ENCODE measurements around the gene BAG1.

The BAG1 gene

GRCh38 chr9:33297432-33297831, 32.9 kb upstream of the BAG1 start:
- peaks cover 3% of the 10 kb centered on the region for H3K79me1 ChIP-seq (ENCODE audit: low read depth, low read length)
- H3K4me1 ChIP-seq (ENCODE audit: control insufficient read depth in 2 of 2, insufficient read depth in 1 of 2, low read depth in 1 of 2, low read length in 2 of 2) = no peaks in the 10 kb centered on the region
- no peak overlapping the region for H4K8ac ChIP-seq (ENCODE audit: low read depth, low read length)
- H2BK5ac ChIP-seq (ENCODE audit: low read length) = no peak overlapping the region
- WGBS, 2 donors (ENCODE audit: extremely low coverage in 2 of 2, insufficient read length in 2 of 2, insufficient replicate concordance in 1 of 2) = no CpG with 5 or more reads among the region's 1 CpG
- H4K91ac ChIP-seq (ENCODE audit: low read depth, low read length, poor library complexity) = no peak overlapping the region
- H3K27me3 ChIP-seq (ENCODE audit: control insufficient read depth in 3 of 3, insufficient read depth in 3 of 3, low read depth in 1 of 3, low read length in 3 of 3) = no peaks in the 10 kb centered on the region
- H2BK15ac ChIP-seq (ENCODE audit: low read length) = no peak overlapping the region
- H2BK12ac ChIP-seq (ENCODE audit: low read length) = no peak overlapping the region
- H3K18ac ChIP-seq (ENCODE audit: low read length) = no peak overlapping the region
- no peak overlapping the region for H2BK120ac ChIP-seq (ENCODE audit: low read depth, low read length)
- no peak for DNase-seq (ENCODE audit: low spot score)
- no peak overlapping the region for H2AFZ ChIP-seq (ENCODE audit: low read length)
- no peak overlapping the region for H3K4ac ChIP-seq (ENCODE audit: low read length)
- no peak overlapping the region for H2AK5ac ChIP-seq (ENCODE audit: low read depth, low read length)
- no peak overlapping the region for H3K27ac ChIP-seq (replicated peaks; ENCODE audit: low read length)
- H3K4me3 ChIP-seq (ENCODE audit: low read length in 2 of 2) = no peak overlapping the region
- no peak overlapping the region for H3K9ac ChIP-seq (ENCODE audit: low read depth, low read length, poor library complexity)
- H3K14ac ChIP-seq (ENCODE audit: low read length) = no peak overlapping the region
- H3K23ac ChIP-seq (ENCODE audit: low read depth, low read length, poor library complexity) = no peak overlapping the region
- H3K9me3 ChIP-seq (replicated peaks in 1 of 2; ENCODE audit: control insufficient read depth in 2 of 2, insufficient read depth in 1 of 2, low read depth in 1 of 2, low read length in 2 of 2) = no peaks in the 10 kb centered on the region
- no peak overlapping the region for H3K4me2 ChIP-seq (ENCODE audit: insufficient read depth, low read length, poor library complexity, severe bottlenecking)
- H3K36me3 ChIP-seq (replicated peaks in 1 of 2; ENCODE audit: control insufficient read depth in 2 of 2, insufficient read depth in 2 of 2, low read length in 2 of 2) = peaks cover 25 to 100% of the 10 kb centered on the region in 2 donors

GRCh38 chr9:33295571-33295970, 31.1 kb upstream of the BAG1 start:
- H2AK5ac ChIP-seq (ENCODE audit: low read depth, low read length) = no peak overlapping the region
- H3K9me3 ChIP-seq (replicated peaks in 1 of 2; ENCODE audit: control insufficient read depth in 2 of 2, insufficient read depth in 1 of 2, low read depth in 1 of 2, low read length in 2 of 2) = no peaks in the 10 kb centered on the region
- H2AFZ ChIP-seq (ENCODE audit: low read length) = no peak overlapping the region
- H3K36me3 ChIP-seq (replicated peaks in 1 of 2; ENCODE audit: control insufficient read depth in 2 of 2, insufficient read depth in 2 of 2, low read length in 2 of 2) = peaks cover 25 to 89% of the 10 kb centered on the region in 2 donors
- H3K79me1 ChIP-seq (ENCODE audit: low read depth, low read length) = peaks cover 7% of the 10 kb centered on the region
- H2BK15ac ChIP-seq (ENCODE audit: low read length) = no peak overlapping the region
- no peak overlapping the region for H3K4ac ChIP-seq (ENCODE audit: low read length)
- no peak for DNase-seq (ENCODE audit: low spot score)
- no peak overlapping the region for H3K4me3 ChIP-seq (ENCODE audit: low read length in 2 of 2)
- H3K9ac ChIP-seq (ENCODE audit: low read depth, low read length, poor library complexity) = no peak overlapping the region
- H3K18ac ChIP-seq (ENCODE audit: low read length) = no peak overlapping the region
- no peak overlapping the region for H4K91ac ChIP-seq (ENCODE audit: low read depth, low read length, poor library complexity)
- WGBS, 2 donors (ENCODE audit: extremely low coverage in 2 of 2, insufficient read length in 2 of 2, insufficient replicate concordance in 1 of 2) = no CpG with 5 or more reads among the region's 2 CpGs
- H3K4me2 ChIP-seq (ENCODE audit: insufficient read depth, low read length, poor library complexity, severe bottlenecking) = no peak overlapping the region
- no peak overlapping the region for H4K8ac ChIP-seq (ENCODE audit: low read depth, low read length)
- no peaks in the 10 kb centered on the region for H3K27me3 ChIP-seq (ENCODE audit: control insufficient read depth in 3 of 3, insufficient read depth in 3 of 3, low read depth in 1 of 3, low read length in 3 of 3)
- H3K23ac ChIP-seq (ENCODE audit: low read depth, low read length, poor library complexity) = no peak overlapping the region
- no peak overlapping the region for H3K14ac ChIP-seq (ENCODE audit: low read length)
- no peak overlapping the region for H2BK120ac ChIP-seq (ENCODE audit: low read depth, low read length)
- H3K4me1 ChIP-seq (ENCODE audit: control insufficient read depth in 2 of 2, insufficient read depth in 1 of 2, low read depth in 1 of 2, low read length in 2 of 2) = peaks cover 0 to 1% of the 10 kb centered on the region in 2 donors
- H2BK12ac ChIP-seq (ENCODE audit: low read length) = no peak overlapping the region
- H3K27ac ChIP-seq (replicated peaks; ENCODE audit: low read length) = no peak overlapping the region
- H2BK5ac ChIP-seq (ENCODE audit: low read length) = no peak overlapping the region

DNA sequence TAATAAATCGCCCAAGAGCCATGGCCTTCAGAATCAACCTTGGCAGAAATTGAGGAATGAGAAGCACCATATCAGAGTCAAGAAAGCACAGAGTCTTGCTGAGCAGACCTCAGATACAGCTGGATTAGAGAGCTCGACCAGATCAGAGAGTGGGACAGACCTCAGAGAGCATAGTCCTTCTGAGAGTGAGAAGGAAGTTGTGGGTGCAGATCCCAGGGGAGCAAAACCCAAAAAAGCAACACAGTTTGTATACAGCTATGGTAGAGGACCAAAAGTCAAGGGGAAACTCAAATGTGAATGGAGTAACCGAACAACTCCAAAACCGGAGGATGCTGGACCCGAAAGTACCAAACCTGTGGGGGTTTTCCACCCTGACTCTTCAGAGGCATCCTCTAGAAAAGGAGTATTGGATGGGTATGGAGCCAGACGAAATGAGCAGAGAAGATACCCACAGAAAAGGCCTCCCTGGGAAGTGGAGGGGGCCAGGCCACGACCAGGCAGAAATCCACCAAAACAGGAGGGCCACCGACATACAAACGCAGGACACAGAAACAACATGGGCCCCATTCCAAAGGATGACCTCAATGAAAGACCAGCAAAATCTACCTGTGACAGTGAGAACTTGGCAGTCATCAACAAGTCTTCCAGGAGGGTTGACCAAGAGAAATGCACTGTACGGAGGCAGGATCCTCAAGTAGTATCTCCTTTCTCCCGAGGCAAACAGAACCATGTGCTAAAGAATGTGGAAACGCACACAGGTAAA, 30.3 kb upstream of the BAG1 start:
- Histone ChIP-seq H2BK15ac (ENCODE audit: low read length) (no peak overlapping the region), H2AK5ac (ENCODE audit: low read depth, low read length) (no peak overlapping the region), H3K27ac (replicated peaks; ENCODE audit: low read length) (no peak overlapping the region), H3K23ac (ENCODE audit: low read depth, low read length, poor library complexity) (no peak overlapping the region), H3K4ac (ENCODE audit: low read length) (no peak overlapping the region), H3K4me1 (ENCODE audit: control insufficient read depth in 2 of 2, insufficient read depth in 1 of 2, low read depth in 1 of 2, low read length in 2 of 2) (peaks cover 0 to 1% of the 10 kb centered on the region in 2 donors), H3K4me2 (ENCODE audit: insufficient read depth, low read length, poor library complexity, severe bottlenecking) (no peak overlapping the region), H2AFZ (ENCODE audit: low read length) (no peak overlapping the region), H3K27me3 (ENCODE audit: control insufficient read depth in 3 of 3, insufficient read depth in 3 of 3, low read depth in 1 of 3, low read length in 3 of 3) (no peaks in the 10 kb centered on the region), H2BK5ac (ENCODE audit: low read length) (no peak overlapping the region), H3K9ac (ENCODE audit: low read depth, low read length, poor library complexity) (no peak overlapping the region), H2BK120ac (ENCODE audit: low read depth, low read length) (no peak overlapping the region), H3K9me3 (replicated peaks in 1 of 2; ENCODE audit: control insufficient read depth in 2 of 2, insufficient read depth in 1 of 2, low read depth in 1 of 2, low read length in 2 of 2) (no peaks in the 10 kb centered on the region), H3K14ac (ENCODE audit: low read length) (no peak overlapping the region), H3K18ac (ENCODE audit: low read length) (no peak overlapping the region), H4K8ac (ENCODE audit: low read depth, low read length) (no peak overlapping the region), H2BK12ac (ENCODE audit: low read length) (no peak overlapping the region), H4K91ac (ENCODE audit: low read depth, low read length, poor library complexity) (no peak overlapping the region), H3K36me3 (replicated peaks in 1 of 2; ENCODE audit: control insufficient read depth in 2 of 2, insufficient read depth in 2 of 2, low read length in 2 of 2) (peaks cover 25 to 82% of the 10 kb centered on the region in 2 donors), H3K79me1 (ENCODE audit: low read depth, low read length) (peaks cover 7% of the 10 kb centered on the region), H3K4me3 (ENCODE audit: low read length in 2 of 2) (no peak overlapping the region)
- DNase-seq (ENCODE audit: low spot score) = no peak
- WGBS, 2 donors (ENCODE audit: extremely low coverage in 2 of 2, insufficient read length in 2 of 2, insufficient replicate concordance in 1 of 2) = no CpG with 5 or more reads among the region's 12 CpGs

DNA sequence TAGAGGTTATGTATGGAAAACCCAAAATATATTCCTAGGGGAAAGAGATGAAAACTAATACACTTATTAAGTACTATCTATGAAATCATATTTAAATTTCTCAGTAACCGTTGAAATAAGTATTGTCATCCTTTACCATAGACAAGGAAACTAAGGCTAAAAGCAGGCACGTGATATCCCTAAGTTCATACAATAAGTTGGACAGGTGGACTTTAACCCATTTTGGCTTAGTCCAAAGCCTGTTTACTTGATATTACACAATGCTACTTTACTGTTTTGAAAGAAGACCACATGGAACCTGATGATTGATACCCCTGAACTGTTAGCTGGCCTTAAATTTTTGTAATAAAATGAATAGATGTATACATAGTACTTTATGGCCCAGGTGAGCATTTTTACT, 29.3 kb upstream of the BAG1 start:
- no peak for DNase-seq (ENCODE audit: low spot score)
- Histone ChIP-seq H3K18ac (ENCODE audit: low read length) (no peak overlapping the region), H4K8ac (ENCODE audit: low read depth, low read length) (no peak overlapping the region), H3K9me3 (replicated peaks in 1 of 2; ENCODE audit: control insufficient read depth in 2 of 2, insufficient read depth in 1 of 2, low read depth in 1 of 2, low read length in 2 of 2) (no peaks in the 10 kb centered on the region), H3K79me1 (ENCODE audit: low read depth, low read length) (peaks cover 7% of the 10 kb centered on the region), H4K91ac (ENCODE audit: low read depth, low read length, poor library complexity) (no peak overlapping the region), H3K9ac (ENCODE audit: low read depth, low read length, poor library complexity) (no peak overlapping the region), H2BK12ac (ENCODE audit: low read length) (no peak overlapping the region), H3K14ac (ENCODE audit: low read length) (no peak overlapping the region), H3K36me3 (replicated peaks in 1 of 2; ENCODE audit: control insufficient read depth in 2 of 2, insufficient read depth in 2 of 2, low read length in 2 of 2) (peaks cover 23 to 71% of the 10 kb centered on the region in 2 donors), H3K23ac (ENCODE audit: low read depth, low read length, poor library complexity) (no peak overlapping the region), H2BK120ac (ENCODE audit: low read depth, low read length) (no peak overlapping the region), H3K27me3 (ENCODE audit: control insufficient read depth in 3 of 3, insufficient read depth in 3 of 3, low read depth in 1 of 3, low read length in 3 of 3) (no peaks in the 10 kb centered on the region), H3K4me3 (ENCODE audit: low read length in 2 of 2) (no peak overlapping the region), H2AFZ (ENCODE audit: low read length) (no peak overlapping the region), H2BK15ac (ENCODE audit: low read length) (no peak overlapping the region), H3K27ac (replicated peaks; ENCODE audit: low read length) (no peak overlapping the region), H2AK5ac (ENCODE audit: low read depth, low read length) (no peak overlapping the region), H3K4ac (ENCODE audit: low read length) (no peak overlapping the region), H3K4me1 (ENCODE audit: control insufficient read depth in 2 of 2, insufficient read depth in 1 of 2, low read depth in 1 of 2, low read length in 2 of 2) (peaks cover 0 to 1% of the 10 kb centered on the region in 2 donors), H3K4me2 (ENCODE audit: insufficient read depth, low read length, poor library complexity, severe bottlenecking) (no peak overlapping the region), H2BK5ac (ENCODE audit: low read length) (no peak overlapping the region)
- no CpG with 5 or more reads among the region's 2 CpGs for WGBS, 2 donors (ENCODE audit: extremely low coverage in 2 of 2, insufficient read length in 2 of 2, insufficient replicate concordance in 1 of 2)

Measured in neuronal stem cell (in vitro differentiated cells).